K562 (cell line): ENCODE results near the gene ZNF668. TPM values are rescaled to one million over a fixed set of nuclear protein-coding genes. Genes with fewer than 3 reads are reported as not detected.

Experiments used
- CLOCK ChIP-seq: fragments of 250-450 bp; sonication (Bioruptor Pico); IDR thresholded peaks from 2 replicates; pipeline ENCODE4 v1.4.0; 2020; ENCODE audit warnings: mild to moderate bottlenecking, moderate library complexity, borderline replicate concordance
- CXXC5 ChIP-seq: fragments of 250-450 bp; sonication (Bioruptor Pico); IDR thresholded peaks from 2 replicates; pipeline ENCODE4 v1.8.0; 2022; ENCODE audit warnings: inconsistent platforms, mild to moderate bottlenecking, moderate library complexity
- E2F6 ChIP-seq, 2 experiments: IDR thresholded peaks; 2 replicates each; pipeline ENCODE4 v1.6.1; 2011; ENCODE audit warnings: borderline replicate concordance in 1 of 2, control low read depth in 1 of 2, low read depth in 1 of 2, low read length in 1 of 2, mild to moderate bottlenecking in 1 of 2, mixed read lengths in 1 of 2, moderate library complexity in 1 of 2; ENCODE audit not compliant: insufficient read depth in 1 of 2, insufficient read length in 1 of 2, poor library complexity in 1 of 2, severe bottlenecking in 1 of 2; ENCODE audit errors: extremely low read depth in 1 of 2
- ELK1 ChIP-seq: sonication (generic); formaldehyde crosslinking; IDR thresholded peaks from 2 replicates; pipeline ENCODE4 v1.8.1; 2022; ENCODE audit warnings: missing genetic modification reagents
- HMGN3 ChIP-seq: IDR thresholded peaks from 2 replicates; pipeline ENCODE4 v1.6.1; 2011; ENCODE audit warnings: borderline replicate concordance, low read depth, mild to moderate bottlenecking, mixed read lengths, low read length; ENCODE audit not compliant: insufficient read length; ENCODE audit errors: extremely low read depth
- HNRNPH1 ChIP-seq: fragments of 200-400 bp; formaldehyde crosslinking; optimal IDR thresholded peaks from 2 replicates; pipeline ENCODE3; 2017; ENCODE audit warnings: low read depth, mild to moderate bottlenecking, low read length, moderate library complexity
- MBD1 ChIP-seq: fragments of 250-450 bp; sonication (Bioruptor Pico); IDR thresholded peaks from 2 replicates; pipeline ENCODE4 v1.8.0; 2022; ENCODE audit warnings: inconsistent platforms
- MEF2D ChIP-seq: conservative IDR thresholded peaks from 2 replicates; pipeline ENCODE4 v1.6.1; 2016; ENCODE audit warnings: low read depth, missing genetic modification characterization, missing compliant biosample characterization
- SMARCC2 ChIP-seq: fragments of 450-650 bp; IDR thresholded peaks from 2 replicates; pipeline ENCODE4 v1.6.1; 2017; ENCODE audit warnings: antibody characterized with exemption, moderate library complexity, mild to moderate bottlenecking, low read depth
- USF1 ChIP-seq: sonication (generic); formaldehyde crosslinking; IDR thresholded peaks from 2 replicates; pipeline ENCODE4 v1.9.0; 2022; ENCODE audit warnings: mild to moderate bottlenecking, missing genetic modification reagents
- ZBTB8A ChIP-seq: fragments of 450-650 bp; IDR thresholded peaks from 2 replicates; pipeline ENCODE4 v1.6.1; 2018; ENCODE audit warnings: mild to moderate bottlenecking, moderate library complexity; ENCODE audit not compliant: partially characterized antibody
- ZNF408 ChIP-seq: fragments of 250-450 bp; sonication (Bioruptor Pico); IDR thresholded peaks from 2 replicates; pipeline ENCODE4 v1.4.0; 2020; ENCODE audit warnings: low read depth, mild to moderate bottlenecking, moderate library complexity
- polyA plus RNA-seq, 8 experiments: library from polyadenylated mRNA; depleted of rRNA in 4 of 8; stranded (reverse) in 5 of 8; unstranded in 3 of 8; fragments of >200 nt; fragmentation: Nextera tagmentation in 2 of 8; fragmentation: Illumina TruSeq in 1 of 8; extraction: Ambion mirVana in 2 of 8; extraction: Trizol in 1 of 8; gene quantifications; 2 replicates each; pipeline versions ENCODE4 v1.2.1 to v1.2.3, GENCODE V29; 2011 to 2014; ENCODE audit warnings: inconsistent platforms in 1 of 8, missing spikeins in 1 of 8
- total RNA-seq, 7 experiments: library from RNA; depleted of rRNA in 6 of 7; stranded (reverse); fragments of >200 nt in 6 of 7; fragmentation: Illumina TruSeq in 2 of 7; extraction: Trizol in 2 of 7; gene quantifications; 2 replicates each; pipeline versions ENCODE4 v1.2.1 to v1.2.3, GENCODE V29; 2011 to 2021; ENCODE audit warnings: low replicate concordance in 1 of 7

ZNF668 gene
- total and polyA plus RNA-seq, 9 of the 15 experiments (the other 6 are each of a cell fraction or from before 2014, with no cell fraction given), result 0.04 to 15.3 (median 3.8) TPM; not detected in 1

GRCh38 chr16:31086629-31086906 is 12.5 kb upstream of the ZNF668 start (continued):
- TF ChIP-seq ELK1 (CRISPR knock-in tag) (no peak), USF1 (CRISPR knock-in tag) (no peak), ZNF408 (no peak), CLOCK (CRISPR knock-in tag) (no peak), ZBTB8A (no peak), HMGN3 (no peak), SMARCC2 (no peak), MEF2D (tag) (no peak), CXXC5 (CRISPR knock-in tag) (no peak), MBD1 (no peak), HNRNPH1 (no peak), E2F6 (IDR thresholded peaks at IDR 0.05; ENCODE audit: borderline replicate concordance in 1 of 2, extremely low read depth in 1 of 2, insufficient read depth in 1 of 2, insufficient read length in 1 of 2, low read depth in 1 of 2, low read length in 1 of 2, poor library complexity in 1 of 2, severe bottlenecking in 1 of 2) (no peak)
